NT2/D1 (cell line): ENCODE results near the gene PFN3.

ENCODE experiments used
- SUZ12 ChIP-seq: IDR thresholded peaks from 2 replicates; pipeline ENCODE4 v1.6.1; 2011; ENCODE audit not compliant: insufficient read length, insufficient read depth; ENCODE audit errors: extremely low read depth
- YY1 ChIP-seq: IDR thresholded peaks from 2 replicates; pipeline ENCODE4 v1.6.1; 2011; ENCODE audit not compliant: insufficient read length, insufficient read depth
- ZNF274 ChIP-seq: IDR thresholded peaks from 2 replicates; pipeline ENCODE4 v1.6.1; 2011; ENCODE audit warnings: mild to moderate bottlenecking, low read depth, low read length

GRCh38 chr5:177354711-177355110 is 45.8 kb downstream of the PFN3 start:
- TF ChIP-seq YY1 (no peak), ZNF274 (no peak), SUZ12 (no peak)
